HepG2 (cell line): ENCODE measurements around the gene LDLRAD4. TPM values are rescaled to one million over a fixed set of nuclear protein-coding genes. Genes with fewer than 3 reads are reported as not detected.

ENCODE experiments used
- FOXK1 ChIP-seq: sonication (generic); formaldehyde crosslinking; IDR thresholded peaks from 2 replicates; pipeline ENCODE4 v1.4.0; 2020; ENCODE audit warnings: low read depth, missing genetic modification reagents, borderline replicate concordance
- HNRNPUL1 ChIP-seq: fragments of 200-400 bp; formaldehyde crosslinking; IDR thresholded peaks from 2 replicates; pipeline ENCODE4 v1.6.1; 2017; ENCODE audit warnings: low read depth, mild to moderate bottlenecking, low read length, moderate library complexity
- IRF1 ChIP-seq: sonication (generic); formaldehyde crosslinking; IDR thresholded peaks from 2 replicates; pipeline ENCODE4 v1.4.0; 2020; ENCODE audit warnings: low read depth, mild to moderate bottlenecking, missing genetic modification reagents
- PATZ1 ChIP-seq: sonication (generic); formaldehyde crosslinking; IDR thresholded peaks from 2 replicates; pipeline ENCODE4 v1.4.0; 2020; ENCODE audit warnings: missing genetic modification reagents
- RARA ChIP-seq: IDR thresholded peaks from 2 replicates; pipeline ENCODE4 v1.6.1; 2016; ENCODE audit warnings: missing genetic modification reagents, missing compliant biosample characterization
- RFX5 ChIP-seq: IDR thresholded peaks from 2 replicates; pipeline ENCODE4 v1.6.1; 2011; ENCODE audit warnings: low read depth, low read length, improper control_type of control experiment
- SNAPC2 ChIP-seq: sonication (generic); formaldehyde crosslinking; IDR thresholded peaks from 2 replicates; pipeline ENCODE4 v1.8.1; 2022; ENCODE audit warnings: mild to moderate bottlenecking, missing genetic modification reagents
- ZFP1 ChIP-seq: IDR thresholded peaks from 2 replicates; pipeline ENCODE4 v1.6.1; 2016
- ZNF513 ChIP-seq: sonication (generic); formaldehyde crosslinking; conservative IDR thresholded peaks from 2 replicates; pipeline ENCODE4 v1.5.0; 2020; ENCODE audit warnings: missing genetic modification reagents
- ZNF574 ChIP-seq: sonication (generic); formaldehyde crosslinking; IDR thresholded peaks from 2 replicates; pipeline ENCODE4 v1.4.0; 2020; ENCODE audit warnings: missing genetic modification reagents
- ZNF746 ChIP-seq: sonication (generic); formaldehyde crosslinking; IDR thresholded peaks from 2 replicates; pipeline ENCODE4 v1.8.0; 2022; ENCODE audit warnings: mild to moderate bottlenecking, missing genetic modification reagents
- polyA plus RNA-seq, 8 experiments: library from polyadenylated mRNA; depleted of rRNA in 3 of 8; stranded (reverse) in 7 of 8; unstranded in 1 of 8; fragments of >200 nt; fragmentation: Illumina TruSeq in 4 of 8; extraction: Trizol in 4 of 8; gene quantifications; 2 replicates each; pipeline versions ENCODE4 v1.2.1 to v1.2.3, GENCODE V29; 2011 to 2016; ENCODE audit warnings: low read depth in 4 of 8, missing spikeins in 1 of 8, mixed read lengths in 1 of 8; ENCODE audit not compliant: insufficient read depth in 1 of 8
- total RNA-seq, 5 experiments: library from RNA; depleted of rRNA; stranded (reverse); fragments of >200 nt; fragmentation: Illumina TruSeq; extraction: Trizol; gene quantifications; 2 replicates each; pipeline ENCODE4 v1.2.3, GENCODE V29; 2016; ENCODE audit warnings: low read depth in 1 of 5
- TF ChIP-seq, protein P1 (sequence below): sonication (generic); formaldehyde crosslinking; IDR thresholded peaks from 2 replicates; pipeline ENCODE4 v1.4.0; 2020; ENCODE audit warnings: low read depth, mild to moderate bottlenecking, missing genetic modification reagents
- TF ChIP-seq, protein P2 (sequence below): sonication (generic); formaldehyde crosslinking; IDR thresholded peaks from 2 replicates; pipeline ENCODE4 v1.5.0; 2020; ENCODE audit warnings: mild to moderate bottlenecking, missing genetic modification reagents
- TF ChIP-seq, protein P3 (sequence below): sonication (generic); formaldehyde crosslinking; IDR thresholded peaks from 2 replicates; pipeline ENCODE4 v1.5.0; 2020; ENCODE audit warnings: missing genetic modification reagents, mild to moderate bottlenecking, borderline replicate concordance

Gene LDLRAD4
- total and polyA plus RNA-seq, 2 of the 13 experiments (the other 11 are each of a cell fraction or from before 2014, with no cell fraction given) = 13.6 to 20.9 TPM

- TF ChIP-seq, protein P1, sequence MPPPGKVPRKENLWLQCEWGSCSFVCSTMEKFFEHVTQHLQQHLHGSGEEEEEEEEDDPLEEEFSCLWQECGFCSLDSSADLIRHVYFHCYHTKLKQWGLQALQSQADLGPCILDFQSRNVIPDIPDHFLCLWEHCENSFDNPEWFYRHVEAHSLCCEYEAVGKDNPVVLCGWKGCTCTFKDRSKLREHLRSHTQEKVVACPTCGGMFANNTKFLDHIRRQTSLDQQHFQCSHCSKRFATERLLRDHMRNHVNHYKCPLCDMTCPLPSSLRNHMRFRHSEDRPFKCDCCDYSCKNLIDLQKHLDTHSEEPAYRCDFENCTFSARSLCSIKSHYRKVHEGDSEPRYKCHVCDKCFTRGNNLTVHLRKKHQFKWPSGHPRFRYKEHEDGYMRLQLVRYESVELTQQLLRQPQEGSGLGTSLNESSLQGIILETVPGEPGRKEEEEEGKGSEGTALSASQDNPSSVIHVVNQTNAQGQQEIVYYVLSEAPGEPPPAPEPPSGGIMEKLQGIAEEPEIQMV (CRISPR knock-in tag) = peak; percentile 64; the same call in 1 of the 2 replicates
- TF ChIP-seq FOXK1 (CRISPR knock-in tag) (peak; percentile 84; the same call in 1 of the 2 replicates), RARA (CRISPR knock-in tag) (peak; percentile 95), IRF1 (CRISPR knock-in tag) (no peak), RFX5 (no peak), SNAPC2 (CRISPR knock-in tag) (peak; percentile 56; the same call in 1 of the 2 replicates), ZNF746 (CRISPR knock-in tag) (peak; percentile 60; the same call in 1 of the 2 replicates), PATZ1 (CRISPR knock-in tag) (peak; percentile 68), ZNF513 (CRISPR knock-in tag) (no peak), HNRNPUL1 (no peak), ZFP1 (0 out of 2 replicates have a peak, but pooled peaks have one; percentile 36), ZNF574 (CRISPR knock-in tag) (peak; percentile 77)
- TF ChIP-seq, protein P2, sequence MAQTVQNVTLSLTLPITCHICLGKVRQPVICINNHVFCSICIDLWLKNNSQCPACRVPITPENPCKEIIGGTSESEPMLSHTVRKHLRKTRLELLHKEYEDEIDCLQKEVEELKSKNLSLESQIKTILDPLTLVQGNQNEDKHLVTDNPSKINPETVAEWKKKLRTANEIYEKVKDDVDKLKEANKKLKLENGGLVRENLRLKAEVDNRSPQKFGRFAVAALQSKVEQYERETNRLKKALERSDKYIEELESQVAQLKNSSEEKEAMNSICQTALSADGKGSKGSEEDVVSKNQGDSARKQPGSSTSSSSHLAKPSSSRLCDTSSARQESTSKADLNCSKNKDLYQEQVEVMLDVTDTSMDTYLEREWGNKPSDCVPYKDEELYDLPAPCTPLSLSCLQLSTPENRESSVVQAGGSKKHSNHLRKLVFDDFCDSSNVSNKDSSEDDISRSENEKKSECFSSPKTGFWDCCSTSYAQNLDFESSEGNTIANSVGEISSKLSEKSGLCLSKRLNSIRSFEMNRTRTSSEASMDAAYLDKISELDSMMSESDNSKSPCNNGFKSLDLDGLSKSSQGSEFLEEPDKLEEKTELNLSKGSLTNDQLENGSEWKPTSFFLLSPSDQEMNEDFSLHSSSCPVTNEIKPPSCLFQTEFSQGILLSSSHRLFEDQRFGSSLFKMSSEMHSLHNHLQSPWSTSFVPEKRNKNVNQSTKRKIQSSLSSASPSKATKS (CRISPR knock-in tag) = no peak
- TF ChIP-seq, protein P3, sequence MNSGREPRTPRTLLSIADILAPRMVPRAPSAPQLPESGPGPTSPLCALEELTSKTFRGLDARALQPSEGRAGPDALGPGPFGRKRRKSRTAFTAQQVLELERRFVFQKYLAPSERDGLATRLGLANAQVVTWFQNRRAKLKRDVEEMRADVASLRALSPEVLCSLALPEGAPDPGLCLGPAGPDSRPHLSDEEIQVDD (CRISPR knock-in tag) = no peak
Measured at GRCh38 chr18:13541621-13542519, 323.3 kb downstream of the LDLRAD4 start (continued).
